PFSK-1 (cell line): Measurements from ENCODE around the gene MRPL38.

Experiments
- FOXP2 ChIP-seq: optimal IDR thresholded peaks from 2 replicates; pipeline ENCODE3; 2011; ENCODE audit warnings: borderline replicate concordance, control low read depth, inconsistent platforms; ENCODE audit not compliant: insufficient read depth; ENCODE audit errors: extremely low read length, extremely low read depth
- POLR2AphosphoS5 ChIP-seq: IDR thresholded peaks from 2 replicates; pipeline ENCODE4 v1.6.1; 2012; ENCODE audit warnings: low read depth, mild to moderate bottlenecking, control low read depth, low read length, moderate library complexity
- REST ChIP-seq, 2 experiments: IDR thresholded peaks; 2 replicates each; pipeline versions ENCODE4 v1.6.1 to v1.8.0; 2011 to 2012; ENCODE audit warnings: low read depth in 2 of 2, low read length in 2 of 2, control low read depth in 1 of 2, inconsistent platforms in 1 of 2, mild to moderate bottlenecking in 1 of 2, moderate library complexity in 1 of 2; ENCODE audit not compliant: insufficient read depth in 1 of 2
- SIN3A ChIP-seq: IDR thresholded peaks from 2 replicates; pipeline ENCODE4 v1.6.1; 2012; ENCODE audit warnings: mild to moderate bottlenecking, low read length, moderate library complexity, borderline replicate concordance; ENCODE audit not compliant: insufficient read depth

DNA sequence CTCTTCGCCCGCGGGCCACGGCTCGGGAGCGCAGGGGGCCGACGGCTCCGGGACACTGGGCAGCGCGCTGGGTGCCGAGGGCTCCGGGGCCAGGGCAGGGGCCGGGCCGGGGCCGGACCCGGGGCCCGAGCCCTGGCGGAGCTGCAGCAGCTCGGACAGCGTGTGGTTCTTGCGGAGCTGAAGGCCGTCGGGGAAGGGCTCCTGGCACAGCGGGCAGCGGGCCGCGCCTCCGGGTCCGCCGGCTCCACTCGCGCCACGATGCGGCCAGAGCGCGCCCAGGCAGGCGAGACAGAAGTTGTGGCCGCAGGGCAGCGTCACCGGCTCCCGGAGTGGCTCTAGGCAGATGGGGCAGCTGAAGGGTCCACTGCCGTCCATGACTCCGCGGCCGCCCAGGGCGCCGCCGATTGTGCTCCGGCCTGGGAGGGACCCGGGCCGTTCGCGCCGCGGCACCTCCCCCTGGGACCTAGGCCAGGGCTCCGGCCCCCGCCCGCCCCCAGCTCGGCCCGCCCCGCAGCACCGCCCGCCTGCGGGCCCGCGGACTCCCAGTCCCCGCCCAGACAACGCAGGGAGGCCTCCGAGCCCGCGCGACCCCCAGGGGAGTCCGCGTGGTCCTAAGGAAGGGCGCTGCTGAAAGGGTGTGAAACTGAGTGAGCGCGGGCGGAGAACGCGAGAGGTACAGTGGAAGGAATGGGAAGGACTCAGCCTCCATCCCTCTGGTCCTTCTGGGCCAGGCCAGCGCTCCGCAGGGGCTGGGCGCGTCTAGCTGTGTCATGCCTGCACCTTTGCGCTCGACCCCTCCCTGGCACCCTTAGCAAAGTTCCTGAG is 26.3 kb downstream of the MRPL38 start, which contains the start of gene TRIM47:
- TF ChIP-seq POLR2AphosphoS5, result no peak
- TF ChIP-seq SIN3A, result no peak
- TF ChIP-seq REST (IDR thresholded peaks at IDR 0.05; ENCODE audit: insufficient read depth in 1 of 2, low read depth in 2 of 2, low read length in 2 of 2), result no peak
- TF ChIP-seq FOXP2, result no peak
